Stimulated activated naive CD8-positive, alpha-beta T cell treated with anti-CD3 and anti-CD28 coated beads, Interleukin-15, Interleukin-2, amounts not matched to agents 100 ng/mL and 50 ng/mL, for 24 hours (primary cell): ENCODE measurements around the gene AMHR2.
"Not testable (repeated sequence)": the region's sequence is repeated elsewhere in the genome, so short reads cannot be mapped to it uniquely, and the experiment has no call there.

Source experiments
- H3K27ac Mint-ChIP-seq: one replicate; pipeline ENCODE4 v1.8.0; 2021; ENCODE audit warnings: mild to moderate bottlenecking, mixed read lengths
- H3K27me3 Mint-ChIP-seq: one replicate; pipeline ENCODE4 v1.8.0; 2021; ENCODE audit warnings: mixed read lengths
- H3K36me3 Mint-ChIP-seq: one replicate; pipeline ENCODE4 v1.8.0; 2021; ENCODE audit warnings: low read depth, mixed read lengths
- H3K4me1 Mint-ChIP-seq: one replicate; pipeline ENCODE4 v1.8.0; 2021; ENCODE audit warnings: low read depth, mixed read lengths
- H3K4me3 Mint-ChIP-seq: one replicate; pipeline ENCODE4 v1.8.0; 2021; ENCODE audit warnings: mild to moderate bottlenecking, mixed read lengths
- H3K9me3 Mint-ChIP-seq: one replicate; pipeline ENCODE4 v1.8.0; 2021; ENCODE audit warnings: mixed read lengths

AMHR2 gene

DNA sequence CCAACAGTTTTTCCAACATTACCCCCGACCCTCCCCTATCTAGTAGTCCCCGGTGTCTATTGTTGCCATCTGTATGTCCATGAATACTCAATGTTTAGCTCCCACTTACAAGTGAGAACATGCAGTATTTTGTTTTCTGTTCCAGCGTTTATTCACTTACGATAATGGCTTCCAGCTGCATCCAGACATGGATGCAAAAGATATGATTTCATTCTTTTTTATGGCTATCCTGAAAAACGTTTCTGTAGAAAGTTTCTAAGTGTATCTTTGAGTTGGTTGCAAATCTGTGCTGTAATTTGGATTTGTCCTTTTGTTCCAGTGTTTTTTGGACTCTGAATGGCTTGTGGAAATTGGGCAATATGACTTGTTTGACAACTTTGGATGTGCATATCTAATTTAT, 31.9 kb upstream of the AMHR2 start:
- peaks cover 39% of the 10 kb centered on the region for H3K36me3 Mint-ChIP-seq
- H3K27ac Mint-ChIP-seq, result no peak overlapping the region
- H3K27me3 Mint-ChIP-seq, result no peaks in the 10 kb centered on the region
- no peaks in the 10 kb centered on the region for H3K9me3 Mint-ChIP-seq
- no peak overlapping the region for H3K4me3 Mint-ChIP-seq
- H3K4me1 Mint-ChIP-seq, result peaks cover 49% of the 10 kb centered on the region

- Mint-ChIP-seq H3K27me3 (no peaks in the 10 kb centered on the region), H3K4me3 (no peak overlapping the region), H3K4me1 (peaks cover 8% of the 10 kb centered on the region), H3K27ac (no peak overlapping the region), H3K9me3 (no peaks in the 10 kb centered on the region), H3K36me3 (peaks cover 26% of the 10 kb centered on the region)
These were observed 23.8 kb upstream of the AMHR2 start for GRCh38 chr12:53399896-53400295.

DNA sequence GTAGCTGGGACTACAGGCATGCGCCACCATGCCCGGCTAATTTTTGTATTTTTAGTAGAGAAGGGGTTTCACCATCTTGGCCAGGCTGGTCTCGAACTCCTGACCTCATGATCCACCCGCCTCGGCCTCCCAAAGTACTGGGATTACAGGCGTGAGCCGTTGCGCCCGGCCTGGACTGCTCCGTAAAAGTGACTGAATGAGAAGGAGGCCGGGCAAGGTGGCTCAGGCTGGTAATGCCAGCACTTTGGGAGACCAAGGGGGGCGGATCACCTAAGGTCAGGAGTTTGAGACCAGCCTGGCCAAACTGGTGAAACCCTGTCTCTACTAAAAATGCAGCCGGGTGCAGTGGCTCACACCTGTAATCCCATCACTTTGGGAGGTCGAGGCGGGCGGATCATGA, 21.3 kb upstream of the AMHR2 start:
- not testable (repeated sequence) for H3K27me3 Mint-ChIP-seq, H3K4me3 Mint-ChIP-seq, H3K27ac Mint-ChIP-seq, H3K4me1 Mint-ChIP-seq, H3K9me3 Mint-ChIP-seq
- H3K36me3 Mint-ChIP-seq, result peaks cover 32% of the 10 kb centered on the region

DNA sequence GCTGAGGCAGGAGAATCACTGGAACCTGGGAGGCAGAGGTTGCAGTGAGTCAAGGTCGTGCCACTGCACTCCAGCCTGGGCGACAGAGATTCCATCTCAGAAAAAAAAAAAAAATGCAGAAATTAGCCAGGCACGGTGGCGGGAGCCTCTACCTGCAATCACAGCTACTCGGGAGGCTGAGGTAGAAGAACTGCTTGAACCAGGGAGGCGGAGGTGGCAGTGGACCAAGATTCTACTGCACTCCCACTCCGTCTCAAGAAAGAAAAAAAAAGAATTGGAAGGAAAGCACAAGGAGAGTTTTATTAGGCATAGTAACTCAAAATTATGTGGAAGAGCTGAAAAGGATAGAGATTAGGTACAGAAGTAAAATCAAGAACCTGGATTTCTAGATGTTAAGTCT, 20.8 kb upstream of the AMHR2 start:
- Mint-ChIP-seq H3K9me3 (no peaks in the 10 kb centered on the region), H3K36me3 (peaks cover 32% of the 10 kb centered on the region), H3K4me1 (no peaks in the 10 kb centered on the region), H3K27me3 (no peaks in the 10 kb centered on the region), H3K4me3 (no peak overlapping the region), H3K27ac (no peak overlapping the region)

GRCh38 chr12:53410951-53411350, 12.7 kb upstream of the AMHR2 start:
- H3K27me3 Mint-ChIP-seq, result no peaks in the 10 kb centered on the region
- H3K9me3 Mint-ChIP-seq, result no peaks in the 10 kb centered on the region
- H3K4me3 Mint-ChIP-seq, result no peak overlapping the region
- H3K4me1 Mint-ChIP-seq, result peaks cover 43% of the 10 kb centered on the region
- H3K27ac Mint-ChIP-seq, result no peak overlapping the region
- peaks cover 46% of the 10 kb centered on the region for H3K36me3 Mint-ChIP-seq

DNA sequence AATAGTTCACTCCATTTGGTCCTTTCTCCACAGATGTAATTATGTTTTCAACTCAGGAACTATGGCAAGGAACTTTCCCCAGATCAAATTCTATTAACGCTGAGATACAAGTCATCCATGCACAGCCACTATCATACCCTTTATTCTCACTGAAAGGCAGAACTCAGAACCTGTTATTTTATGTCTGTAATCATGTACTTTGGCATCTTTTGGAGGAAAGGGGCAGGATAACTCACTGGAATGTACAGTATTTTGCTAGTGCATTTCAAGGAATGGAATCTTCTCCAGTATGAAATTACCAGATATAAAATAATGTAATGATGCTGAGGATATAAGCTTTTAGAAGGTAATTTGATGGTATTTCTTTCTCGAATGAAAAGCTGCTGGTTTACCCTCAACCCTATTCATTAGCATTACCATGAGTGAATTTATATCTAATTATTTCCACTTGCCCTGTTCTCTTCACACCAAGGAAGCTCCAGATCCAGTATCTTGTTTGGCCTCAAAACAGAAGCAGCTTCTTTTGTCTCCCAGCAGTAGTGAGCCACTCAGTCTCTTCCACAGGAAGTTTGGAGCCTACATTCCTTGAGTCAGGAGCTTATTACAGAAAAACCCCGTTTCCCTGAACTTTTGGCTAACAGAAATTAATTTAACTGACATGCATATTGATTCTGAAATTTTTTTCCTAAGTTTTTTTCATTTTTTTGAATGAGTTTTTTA, 10.0 kb upstream of the AMHR2 start:
- peak overlapping the region; percentile 60 for H3K27ac Mint-ChIP-seq

DNA sequence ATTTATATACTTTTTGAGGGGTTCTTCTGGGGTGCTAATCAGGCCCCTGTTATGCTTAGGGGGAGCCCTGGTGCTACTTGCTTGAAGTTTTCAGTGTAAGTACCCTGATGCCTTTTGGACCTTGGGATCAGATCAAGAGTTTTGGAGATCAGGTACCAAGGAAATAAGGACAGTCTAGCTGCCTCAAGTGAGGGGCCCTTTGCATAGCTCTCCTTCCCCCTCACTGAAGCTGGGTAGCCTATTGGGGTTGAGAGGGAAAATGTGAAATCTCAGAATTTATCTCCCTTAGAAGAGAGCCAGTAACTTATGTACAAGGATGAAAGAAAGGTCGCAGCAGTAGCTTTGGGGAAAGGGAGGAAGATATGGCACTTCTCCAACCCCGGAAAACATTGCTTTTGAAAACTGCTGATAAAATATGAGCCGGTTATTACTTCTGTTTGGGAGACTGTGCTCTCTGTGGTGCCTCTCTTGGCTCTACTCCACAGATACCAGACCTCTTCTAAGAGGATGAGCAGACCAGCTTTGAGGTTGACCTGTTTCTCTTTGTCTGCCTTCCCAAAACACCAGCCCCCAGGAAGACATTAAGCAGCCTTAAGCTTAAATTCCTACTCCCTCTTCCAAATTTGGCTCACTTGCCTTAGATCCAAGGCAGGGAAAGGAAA, 8.8 kb upstream of the AMHR2 start:
- H3K9me3 Mint-ChIP-seq, result no peaks in the 10 kb centered on the region
- H3K4me3 Mint-ChIP-seq, result no peak overlapping the region
- no peaks in the 10 kb centered on the region for H3K27me3 Mint-ChIP-seq
- peaks cover 36% of the 10 kb centered on the region for H3K36me3 Mint-ChIP-seq
- no peak overlapping the region for H3K27ac Mint-ChIP-seq
- peaks cover 79% of the 10 kb centered on the region for H3K4me1 Mint-ChIP-seq

More for the DNA sequence above, 10.0 kb upstream of the AMHR2 start:
- Mint-ChIP-seq H3K36me3 (peaks cover 44% of the 10 kb centered on the region), H3K27me3 (no peaks in the 10 kb centered on the region), H3K9me3 (no peaks in the 10 kb centered on the region), H3K4me1 (peaks cover 69% of the 10 kb centered on the region), H3K4me3 (no peak overlapping the region)

DNA sequence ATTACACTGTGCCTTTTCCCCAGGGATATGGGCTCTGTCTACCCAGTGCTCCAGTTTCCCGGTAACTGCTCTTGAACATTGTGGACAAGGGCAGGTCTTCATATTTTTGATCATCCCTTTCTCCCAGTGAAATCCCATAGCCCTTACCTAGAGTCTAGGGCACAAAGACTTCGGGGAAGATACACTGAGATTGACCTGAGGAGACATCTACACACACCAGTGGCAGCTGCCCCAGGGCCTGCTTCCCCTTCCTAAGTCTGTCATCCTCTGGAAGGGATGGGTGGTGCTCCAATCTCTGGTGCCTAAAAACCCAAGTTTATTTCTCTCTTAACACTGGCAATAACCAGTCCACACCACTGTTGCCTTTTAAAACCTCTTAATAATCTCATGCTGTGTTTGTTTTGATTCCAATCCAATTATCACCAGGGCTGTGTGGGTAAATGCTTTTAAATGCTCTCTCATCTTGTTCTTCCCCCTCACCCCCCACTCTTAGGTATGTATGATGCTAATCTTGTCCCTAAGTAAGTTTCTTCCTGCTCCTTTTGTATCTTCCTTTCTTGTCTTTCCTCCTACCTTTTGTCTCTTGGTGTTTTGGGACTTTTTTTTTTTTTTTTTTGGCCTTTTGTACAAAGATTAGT, 7.8 kb upstream of the AMHR2 start:
- H3K4me3 Mint-ChIP-seq, H3K9me3 Mint-ChIP-seq, H3K27me3 Mint-ChIP-seq: not testable (repeated sequence)
- Mint-ChIP-seq H3K4me1 (peaks cover 82% of the 10 kb centered on the region), H3K36me3 (peaks cover 29% of the 10 kb centered on the region), H3K27ac (peak overlapping the region; percentile 11)

DNA sequence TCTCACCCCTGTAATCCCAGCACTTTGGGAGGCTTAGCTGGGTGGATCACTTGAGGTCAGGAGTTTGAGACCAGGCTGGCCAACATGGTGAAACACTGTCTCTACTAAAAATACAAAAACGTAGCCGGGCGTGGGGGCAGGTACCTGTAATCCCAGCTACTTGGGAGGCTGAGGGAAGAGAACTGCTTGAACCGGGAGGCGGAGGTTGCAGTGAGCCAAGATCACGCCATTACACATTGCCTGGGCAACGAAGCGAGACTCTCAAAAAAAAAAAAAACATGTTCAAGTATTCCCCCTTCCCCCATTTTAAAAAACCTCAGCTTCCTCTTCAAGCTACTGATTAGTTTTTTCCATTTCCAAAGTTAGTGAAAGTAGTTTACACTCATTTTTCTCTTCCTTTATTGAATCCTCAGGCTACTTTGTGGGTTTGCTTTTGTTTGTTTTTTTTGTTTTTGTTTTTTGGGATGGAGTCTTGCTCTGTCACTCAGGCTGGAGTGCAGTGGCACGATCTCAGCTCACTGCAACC, 6.3 kb upstream of the AMHR2 start:
- Mint-ChIP-seq H3K27ac (peak overlapping the region; percentile 88), H3K36me3 (peaks cover 17% of the 10 kb centered on the region), H3K4me3 (peak overlapping the region; percentile 48), H3K4me1 (peaks cover 81% of the 10 kb centered on the region)
- H3K27me3 Mint-ChIP-seq, H3K9me3 Mint-ChIP-seq: not testable (repeated sequence)

GRCh38 chr12:53418221-53418620, 5.4 kb upstream of the AMHR2 start:
- H3K36me3 Mint-ChIP-seq, result peaks cover 8% of the 10 kb centered on the region
- no peaks in the 10 kb centered on the region for H3K9me3 Mint-ChIP-seq
- peaks cover 72% of the 10 kb centered on the region for H3K4me1 Mint-ChIP-seq
- H3K4me3 Mint-ChIP-seq, result no peak overlapping the region
- H3K27ac Mint-ChIP-seq, result peak overlapping the region; percentile 88
- H3K27me3 Mint-ChIP-seq, result no peaks in the 10 kb centered on the region

- Mint-ChIP-seq H3K4me1 (peaks cover 58% of the 10 kb centered on the region), H3K36me3 (peaks cover 4% of the 10 kb centered on the region), H3K27me3 (no peaks in the 10 kb centered on the region), H3K27ac (peak overlapping the region; percentile 8), H3K4me3 (no peak overlapping the region), H3K9me3 (no peaks in the 10 kb centered on the region)
These were observed 3.9 kb upstream of the AMHR2 start for GRCh38 chr12:53419756-53420155.

GRCh38 chr12:53422247-53422646, 1.4 kb upstream of the AMHR2 start:
- H3K27ac Mint-ChIP-seq, H3K36me3 Mint-ChIP-seq, H3K9me3 Mint-ChIP-seq, H3K4me3 Mint-ChIP-seq, H3K27me3 Mint-ChIP-seq: not testable (repeated sequence)
- H3K4me1 Mint-ChIP-seq, result peaks cover 33% of the 10 kb centered on the region

- Mint-ChIP-seq H3K4me3 (no peak overlapping the region), H3K27ac (no peak overlapping the region), H3K27me3 (no peaks in the 10 kb centered on the region), H3K36me3 (no peaks in the 10 kb centered on the region), H3K9me3 (no peaks in the 10 kb centered on the region), H3K4me1 (peaks cover 24% of the 10 kb centered on the region)
These were observed 1.2 kb downstream of the AMHR2 start for GRCh38 chr12:53424626-53425514.

DNA sequence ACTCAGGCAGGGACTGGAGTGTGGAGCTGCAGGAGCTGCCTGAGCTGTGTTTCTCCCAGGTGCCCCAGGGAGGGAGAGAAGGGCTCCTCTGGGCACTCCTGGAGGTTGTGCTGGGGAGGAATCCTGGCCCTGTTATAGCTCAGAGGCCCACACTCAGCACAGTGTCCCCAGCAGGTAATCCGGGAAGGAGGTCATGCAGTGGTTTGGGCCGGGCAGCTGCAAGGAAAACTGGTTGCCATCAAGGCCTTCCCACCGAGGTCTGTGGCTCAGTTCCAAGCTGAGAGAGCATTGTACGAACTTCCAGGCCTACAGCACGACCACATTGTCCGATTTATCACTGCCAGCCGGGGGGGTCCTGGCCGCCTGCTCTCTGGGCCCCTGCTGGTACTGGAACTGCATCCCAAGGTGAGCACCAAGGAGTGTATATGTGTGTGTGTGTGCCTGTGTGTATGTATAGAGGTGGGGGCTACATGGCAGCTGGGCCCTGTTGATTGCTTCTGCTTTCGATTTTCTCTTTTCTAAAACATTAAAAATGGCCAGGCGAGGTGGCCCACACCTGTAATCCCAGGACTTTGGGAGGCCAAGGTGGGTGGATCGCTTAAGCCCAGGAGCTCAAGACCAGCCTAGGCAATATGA, 2.0 kb downstream of the AMHR2 start:
- Mint-ChIP-seq H3K36me3 (no peaks in the 10 kb centered on the region), H3K27me3 (no peaks in the 10 kb centered on the region), H3K27ac (no peak overlapping the region), H3K4me1 (peaks cover 23% of the 10 kb centered on the region), H3K4me3 (no peak overlapping the region), H3K9me3 (no peaks in the 10 kb centered on the region)
